Stimulated activated effector memory CD8-positive, alpha-beta T cell treated with anti-CD3 and anti-CD28 coated beads, Interleukin-12 subunit alpha, Interleukin-12 subunit beta, amount 100 ng/mL, for 72 hours (primary cell): ENCODE data around the gene CCDC102A.
"Not testable (repeated sequence)": the region's sequence is repeated elsewhere in the genome, so short reads cannot be mapped to it uniquely, and the experiment has no call there.

Source experiments
- ATAC-seq: fragments of 150-1000 bp; cut with Tn5 transposase; 2 replicates; pipeline ENCODE4 v1.10.0; 2021
- DNase-seq, 2 donors: peaks; one replicate each; pipeline ENCODE4 v3.0.0; 2021 to 2022; ENCODE audit warnings: low spot score in 2 of 2
- H3K27ac Mint-ChIP-seq: one replicate; pipeline ENCODE4 v1.8.0; 2022; ENCODE audit warnings: mild to moderate bottlenecking, mixed read lengths
- H3K36me3 Mint-ChIP-seq: one replicate; pipeline ENCODE4 v1.8.0; 2022; ENCODE audit warnings: mild to moderate bottlenecking, mixed read lengths
- H3K4me1 Mint-ChIP-seq: one replicate; pipeline ENCODE4 v1.8.0; 2022; ENCODE audit warnings: mixed read lengths
- H3K4me3 Mint-ChIP-seq: one replicate; pipeline ENCODE4 v1.8.0; 2022; ENCODE audit warnings: mild to moderate bottlenecking, mixed read lengths
- H3K9me3 Mint-ChIP-seq: one replicate; pipeline ENCODE4 v1.8.0; 2022; ENCODE audit warnings: mixed read lengths

The CCDC102A gene

GRCh38 chr16:57570301-57571070, 34.1 kb upstream of the CCDC102A start:
- H3K36me3 Mint-ChIP-seq = peaks cover 100% of the 10 kb centered on the region

DNA sequence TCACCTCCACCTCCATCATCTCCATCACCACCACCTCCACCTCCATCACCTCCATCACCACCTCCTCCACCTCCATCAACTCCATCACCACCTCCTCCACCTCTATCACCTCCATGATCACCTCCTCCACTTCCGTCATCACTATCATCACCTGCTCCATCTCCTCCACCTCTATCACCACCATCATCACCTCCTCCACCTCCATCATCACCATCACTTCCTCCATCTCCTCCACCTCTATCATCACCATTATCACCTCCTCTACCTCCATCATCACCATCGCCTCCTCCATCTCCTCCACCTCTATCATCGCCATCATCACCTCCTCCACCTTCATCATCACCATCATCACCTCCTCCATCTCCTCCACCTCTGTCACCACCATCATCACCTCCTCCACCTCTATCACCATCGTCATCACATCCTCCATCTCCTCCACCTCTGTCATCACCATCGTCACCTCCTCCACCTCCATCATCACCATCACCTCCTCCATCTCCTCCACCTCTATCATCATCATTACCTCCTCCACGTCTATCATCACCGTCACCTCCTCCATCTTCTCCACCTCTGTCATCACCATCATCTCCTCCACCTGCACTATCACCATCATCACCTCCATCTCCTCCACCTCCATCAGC, 33.1 kb upstream of the CCDC102A start:
- DNase-seq (no peak), ATAC-seq (no peak)
- peak overlapping the region; percentile 95 for H3K27ac Mint-ChIP-seq
- H3K4me3 Mint-ChIP-seq = no peak overlapping the region
- H3K4me1 Mint-ChIP-seq = peaks cover 81% of the 10 kb centered on the region
- peaks cover 100% of the 10 kb centered on the region for H3K36me3 Mint-ChIP-seq
- H3K9me3 Mint-ChIP-seq = peaks cover 4% of the 10 kb centered on the region

More at GRCh38 chr16:57570301-57571070, 34.1 kb upstream of the CCDC102A start:
- no peak overlapping the region for H3K4me3 Mint-ChIP-seq
- no peak for DNase-seq
- peaks cover 80% of the 10 kb centered on the region for H3K4me1 Mint-ChIP-seq
- peaks cover 4% of the 10 kb centered on the region for H3K9me3 Mint-ChIP-seq
- H3K27ac Mint-ChIP-seq = peak overlapping the region; percentile 95
- ATAC-seq = no peak

GRCh38 chr16:57568772-57569171, 32.4 kb upstream of the CCDC102A start:
- H3K4me1 Mint-ChIP-seq = peaks cover 78% of the 10 kb centered on the region

GRCh38 chr16:57568173-57568678, 31.9 kb upstream of the CCDC102A start:
- DNase-seq (no peak), ATAC-seq (no peak)
- Mint-ChIP-seq H3K9me3 (peaks cover 4% of the 10 kb centered on the region), H3K4me3 (no peak overlapping the region), H3K27ac (peak overlapping the region; percentile 95), H3K36me3 (peaks cover 100% of the 10 kb centered on the region), H3K4me1 (peaks cover 72% of the 10 kb centered on the region)

More at GRCh38 chr16:57568772-57569171, 32.4 kb upstream of the CCDC102A start:
- not testable (repeated sequence) for H3K9me3 Mint-ChIP-seq, DNase-seq, ATAC-seq, H3K4me3 Mint-ChIP-seq
- peak overlapping the region; percentile 95 for H3K27ac Mint-ChIP-seq
- H3K36me3 Mint-ChIP-seq = peaks cover 100% of the 10 kb centered on the region

GRCh38 chr16:57567691-57568090, 31.3 kb upstream of the CCDC102A start:
- H3K27ac Mint-ChIP-seq = peak overlapping the region; percentile 95
- peaks cover 4% of the 10 kb centered on the region for H3K9me3 Mint-ChIP-seq
- peaks cover 100% of the 10 kb centered on the region for H3K36me3 Mint-ChIP-seq
- no peak for DNase-seq
- H3K4me3 Mint-ChIP-seq = no peak overlapping the region
- H3K4me1 Mint-ChIP-seq = peaks cover 69% of the 10 kb centered on the region
- ATAC-seq = no peak

GRCh38 chr16:57566436-57566835, 30.1 kb upstream of the CCDC102A start:
- no peak overlapping the region for H3K4me3 Mint-ChIP-seq
- no peak for DNase-seq
- peaks cover 100% of the 10 kb centered on the region for H3K36me3 Mint-ChIP-seq
- H3K27ac Mint-ChIP-seq = peak overlapping the region; percentile 95
- peaks cover 4% of the 10 kb centered on the region for H3K9me3 Mint-ChIP-seq
- H3K4me1 Mint-ChIP-seq = peaks cover 80% of the 10 kb centered on the region
- ATAC-seq = no peak

GRCh38 chr16:57565461-57565860, 29.1 kb upstream of the CCDC102A start:
- H3K27ac Mint-ChIP-seq = peak overlapping the region; percentile 95
- DNase-seq (no peak), ATAC-seq (no peak)
- H3K4me3 Mint-ChIP-seq = no peak overlapping the region
- H3K4me1 Mint-ChIP-seq = peaks cover 83% of the 10 kb centered on the region
- H3K9me3 Mint-ChIP-seq = peaks cover 7% of the 10 kb centered on the region
- H3K36me3 Mint-ChIP-seq = peaks cover 100% of the 10 kb centered on the region

DNA sequence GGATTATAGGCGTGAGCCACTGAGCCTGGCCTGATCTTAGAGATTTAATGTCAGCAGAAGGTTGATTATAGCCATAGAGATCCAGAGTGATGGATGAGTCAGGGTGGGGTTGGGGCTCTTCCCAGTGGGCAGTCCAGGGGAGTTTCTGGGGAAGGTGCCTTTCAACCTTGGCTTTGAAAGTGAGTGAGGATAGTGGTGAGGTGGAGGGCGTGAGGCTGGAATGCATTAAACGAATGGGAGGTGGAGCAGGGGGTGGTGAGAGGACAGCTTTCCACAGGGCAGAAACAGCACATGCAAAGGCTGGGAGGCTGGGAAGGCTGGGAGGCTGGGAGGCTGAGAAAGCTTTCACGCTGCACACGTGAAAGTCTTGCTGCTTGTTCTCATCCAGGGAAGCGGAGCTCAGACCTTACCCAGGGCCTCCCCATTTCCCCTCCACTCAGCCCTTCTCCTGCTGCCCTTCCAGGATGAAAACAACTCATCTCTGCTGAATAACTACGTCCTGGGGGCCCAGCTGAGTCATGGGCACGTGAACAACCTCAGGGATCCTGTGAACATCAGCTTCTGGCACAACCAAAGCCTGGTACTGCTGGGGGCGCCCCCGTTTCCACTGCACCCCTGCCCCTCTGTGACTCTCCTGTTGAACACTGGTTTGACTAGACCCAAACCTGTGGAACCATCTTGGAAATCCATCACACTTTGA, 28.4 kb upstream of the CCDC102A start:
- peaks cover 83% of the 10 kb centered on the region for H3K4me1 Mint-ChIP-seq
- ATAC-seq (no peak), DNase-seq (no peak)
- no peak overlapping the region for H3K4me3 Mint-ChIP-seq
- H3K9me3 Mint-ChIP-seq = peaks cover 11% of the 10 kb centered on the region
- peaks cover 100% of the 10 kb centered on the region for H3K36me3 Mint-ChIP-seq
- H3K27ac Mint-ChIP-seq = peak overlapping the region; percentile 95

GRCh38 chr16:57563761-57564160, 27.4 kb upstream of the CCDC102A start:
- Mint-ChIP-seq H3K36me3 (peaks cover 100% of the 10 kb centered on the region), H3K9me3 (peaks cover 7% of the 10 kb centered on the region), H3K4me3 (no peak overlapping the region), H3K27ac (peak overlapping the region; percentile 50), H3K4me1 (peaks cover 74% of the 10 kb centered on the region)
- DNase-seq = no peak
- ATAC-seq = no peak

- ATAC-seq (no peak), DNase-seq (no peak)
- Mint-ChIP-seq H3K4me1 (peaks cover 75% of the 10 kb centered on the region), H3K4me3 (no peak overlapping the region), H3K36me3 (peaks cover 100% of the 10 kb centered on the region), H3K27ac (peak overlapping the region; percentile 50), H3K9me3 (peaks cover 7% of the 10 kb centered on the region)
These were observed 27.0 kb upstream of the CCDC102A start for GRCh38 chr16:57563487-57563750.

DNA sequence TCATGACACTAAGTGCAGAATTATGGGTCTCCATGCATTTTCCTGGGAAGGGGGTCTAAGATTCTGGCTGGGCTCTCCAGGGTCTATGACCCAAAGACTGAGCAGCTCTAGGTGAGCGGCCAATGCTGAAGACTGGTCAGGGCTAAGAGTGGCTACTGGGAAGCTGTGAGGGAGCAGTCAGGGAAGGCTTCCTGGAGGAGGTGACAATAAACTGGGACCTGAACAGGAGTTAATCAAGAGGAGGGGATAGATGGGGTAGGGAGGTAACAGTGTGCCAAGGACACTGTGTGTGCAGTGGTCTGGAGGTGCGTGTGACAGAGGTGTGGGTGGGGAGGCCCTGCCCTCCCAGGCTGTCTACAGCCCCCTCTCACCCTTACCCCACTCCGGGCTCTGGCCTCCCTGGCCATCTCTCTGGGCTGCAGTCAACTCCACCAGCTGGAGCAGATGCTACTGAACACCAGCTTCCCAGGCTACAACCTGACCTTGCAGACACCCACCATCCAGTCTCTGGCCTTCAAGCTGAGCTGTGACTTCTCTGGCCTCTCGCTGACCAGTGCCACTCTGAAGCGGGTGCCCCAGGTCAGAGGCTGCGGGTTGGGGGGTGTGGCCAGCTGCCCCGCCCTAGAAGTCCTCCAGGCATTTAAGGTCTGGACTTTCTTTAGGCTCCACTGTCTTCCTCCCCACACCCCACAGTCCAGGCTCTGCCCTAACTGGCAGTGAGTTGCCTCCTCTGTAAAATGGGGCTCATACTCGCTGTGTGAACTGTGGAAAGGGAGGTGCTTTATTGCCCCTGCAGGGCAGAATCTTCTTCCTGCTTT, 26.5 kb upstream of the CCDC102A start:
- Mint-ChIP-seq H3K4me1 (peaks cover 73% of the 10 kb centered on the region), H3K4me3 (no peak overlapping the region), H3K27ac (peak overlapping the region; percentile 74), H3K9me3 (peaks cover 7% of the 10 kb centered on the region), H3K36me3 (peaks cover 100% of the 10 kb centered on the region)
- DNase-seq (no peak), ATAC-seq (no peak)

- ATAC-seq = no peak
- peaks cover 7% of the 10 kb centered on the region for H3K9me3 Mint-ChIP-seq
- H3K36me3 Mint-ChIP-seq = peaks cover 100% of the 10 kb centered on the region
- H3K4me3 Mint-ChIP-seq = no peak overlapping the region
- no peak overlapping the region for H3K27ac Mint-ChIP-seq
- DNase-seq = no peak
- peaks cover 72% of the 10 kb centered on the region for H3K4me1 Mint-ChIP-seq
These were observed 25.7 kb upstream of the CCDC102A start for GRCh38 chr16:57562066-57562465.

- DNase-seq = no peak
- Mint-ChIP-seq H3K27ac (no peak overlapping the region), H3K36me3 (peaks cover 100% of the 10 kb centered on the region), H3K9me3 (peaks cover 17% of the 10 kb centered on the region), H3K4me1 (peaks cover 61% of the 10 kb centered on the region), H3K4me3 (no peak overlapping the region)
- ATAC-seq = no peak
These were observed 22.9 kb upstream of the CCDC102A start for GRCh38 chr16:57559072-57559790.

- H3K9me3 Mint-ChIP-seq = peaks cover 17% of the 10 kb centered on the region
- H3K36me3 Mint-ChIP-seq = peaks cover 100% of the 10 kb centered on the region
- peak overlapping the region; percentile 63 for H3K27ac Mint-ChIP-seq
- DNase-seq = no peak
- ATAC-seq = no peak
- H3K4me3 Mint-ChIP-seq = peak overlapping the region; percentile 23
- H3K4me1 Mint-ChIP-seq = peaks cover 61% of the 10 kb centered on the region
These were observed 20.7 kb upstream of the CCDC102A start for GRCh38 chr16:57556941-57557541.
